ENCODE data around the gene TAS1R1. TPM values are rescaled to one million over a fixed set of nuclear protein-coding genes. Genes with fewer than 3 reads are reported as not detected.

TAS1R1 gene
- total and polyA plus RNA-seq, 2 experiments from 2014 or later: 0.19 TPM; not detected in 1

GRCh38 chr1:6603915-6604558 is 48.9 kb downstream of the TAS1R1 start:
- H3K9me2 ChIP-seq (ENCODE audit: insufficient read depth): no peaks in the 10 kb centered on the region
- H3K4me1 ChIP-seq (ENCODE audit: insufficient read depth): peaks cover 9% of the 10 kb centered on the region
- H3K9me3 Mint-ChIP-seq: no peaks in the 10 kb centered on the region
- peaks cover 20% of the 10 kb centered on the region for H3K27me3 Mint-ChIP-seq (ENCODE audit: insufficient read depth, low read depth, poor library complexity)
- H3K36me3 ChIP-seq (ENCODE audit: insufficient read depth): no peaks in the 10 kb centered on the region
- TF ChIP-seq POLR2AphosphoS5 (IDR thresholded peaks at IDR 0.05; ENCODE audit: low read depth) (peak; percentile 62), STAT1 (IDR thresholded peaks at IDR 0.05; ENCODE audit: unreplicated experiment) (no peak), EZH2phosphoT487 (IDR thresholded peaks at IDR 0.05; ENCODE audit: unreplicated experiment) (no peak), EZH2 (IDR thresholded peaks at IDR 0.05; ENCODE audit: low read depth, unreplicated experiment) (no peak)
- H3K4me2 ChIP-seq: peak overlapping the region; percentile 81
- H4K20me1 ChIP-seq (replicated peaks; ENCODE audit: insufficient read depth): peaks cover 22% of the 10 kb centered on the region
- DNase-seq (ENCODE audit: low spot score) (peak; percentile 93), ATAC-seq (peak; percentile 49)
- H3K27ac Mint-ChIP-seq: peak overlapping the region; percentile 97
- H3K27ac ChIP-seq (ENCODE audit: low read depth): peak overlapping the region; percentile 94
- peak overlapping the region; percentile 73 for H3K4me3 Mint-ChIP-seq
- H3K36me3 Mint-ChIP-seq (ENCODE audit: low read depth): peaks cover 18% of the 10 kb centered on the region; the same call in 2 of the 3 replicates
- peak overlapping the region; percentile 1; the same call in 1 of the 2 replicates for H2AFZ ChIP-seq
- H3K27me3 ChIP-seq (ENCODE audit: insufficient read depth): peaks cover 5% of the 10 kb centered on the region; the same call in 1 of the 2 replicates
- H3K4me1 Mint-ChIP-seq: peaks cover 20% of the 10 kb centered on the region
- H3K4me3 ChIP-seq: peak overlapping the region; percentile 98
- H3F3A ChIP-seq (replicated peaks; ENCODE audit: low read depth): peaks cover 10% of the 10 kb centered on the region; the same call in 1 of the 2 replicates
- H3K79me2 ChIP-seq (replicated peaks; ENCODE audit: insufficient read depth): peaks cover 29% of the 10 kb centered on the region

- Mint-ChIP-seq H3K4me1 (peaks cover 20% of the 10 kb centered on the region), H3K27me3 (ENCODE audit: insufficient read depth, low read depth, poor library complexity) (peaks cover 30% of the 10 kb centered on the region), H3K9me3 (peaks cover 3% of the 10 kb centered on the region; the same call in 1 of the 3 replicates), H3K36me3 (ENCODE audit: low read depth) (peaks cover 18% of the 10 kb centered on the region), H3K4me3 (peak overlapping the region; percentile 84), H3K27ac (peak overlapping the region; percentile 65)
- TF ChIP-seq JUNB (IDR thresholded peaks at IDR 0.05; ENCODE audit: unreplicated experiment) (no peak), CREB1 (CRISPR knock-in tag; IDR thresholded peaks at IDR 0.05; ENCODE audit: low read depth) (no peak; the same call in none of the 2 replicates), ZNF331 (CRISPR knock-in tag; IDR thresholded peaks at IDR 0.05; ENCODE audit: low read depth) (no peak), EZH2phosphoT487 (IDR thresholded peaks at IDR 0.05; ENCODE audit: unreplicated experiment) (no peak), POLR2AphosphoS5 (IDR thresholded peaks at IDR 0.05; ENCODE audit: low read depth) (no peak)
- H3K27me3 ChIP-seq (ENCODE audit: insufficient read depth): peaks cover 14% of the 10 kb centered on the region
- peaks cover 11% of the 10 kb centered on the region for H3K4me1 ChIP-seq (ENCODE audit: insufficient read depth)
- ATAC-seq (peak; percentile 37), DNase-seq (ENCODE audit: low spot score) (peak; percentile 71)
- H3K4me3 ChIP-seq: peak overlapping the region; percentile 96
- H4K20me1 ChIP-seq (replicated peaks; ENCODE audit: insufficient read depth): peaks cover 23% of the 10 kb centered on the region
- H3K79me2 ChIP-seq (replicated peaks; ENCODE audit: insufficient read depth): peaks cover 31% of the 10 kb centered on the region
- peaks cover 23% of the 10 kb centered on the region for H3F3A ChIP-seq (replicated peaks; ENCODE audit: low read depth)
- no peaks in the 10 kb centered on the region for H3K36me3 ChIP-seq (ENCODE audit: insufficient read depth)
- H2AFZ ChIP-seq: peak overlapping the region; percentile 94
- peak overlapping the region; percentile 88; the same call in 1 of the 2 replicates for H3K27ac ChIP-seq (ENCODE audit: low read depth)
- peaks cover 3% of the 10 kb centered on the region; the same call in 1 of the 2 replicates for H3K9me2 ChIP-seq (ENCODE audit: insufficient read depth)
- H3K4me2 ChIP-seq: peak overlapping the region; percentile 98
These were observed 57.7 kb downstream of the TAS1R1 start for GRCh38 chr1:6612641-6613360.
